Osteocyte (in vitro differentiated cells): ENCODE measurements around the gene TMEM114. TPM values are rescaled to one million over a fixed set of nuclear protein-coding genes. Genes with fewer than 3 reads are reported as not detected.
A peak's percentile ranks its signal among the peaks of the same experiment; 100 is the strongest.

Experiments used
- DNase-seq: peaks from one replicate; pipeline ENCODE4 v3.0.0; 2021; ENCODE audit warnings: mixed read lengths; ENCODE audit not compliant: unreplicated experiment; ENCODE audit errors: extremely low spot score
- H3K27ac Mint-ChIP-seq: one replicate; pipeline ENCODE4 v1.8.0; 2021; ENCODE audit warnings: mild to moderate bottlenecking, mixed read lengths; ENCODE audit not compliant: unreplicated experiment
- H3K27me3 Mint-ChIP-seq: one replicate; pipeline ENCODE4 v1.8.0; 2021; ENCODE audit warnings: mixed read lengths; ENCODE audit not compliant: unreplicated experiment
- H3K36me3 Mint-ChIP-seq: one replicate; pipeline ENCODE4 v1.8.0; 2021; ENCODE audit warnings: mixed read lengths; ENCODE audit not compliant: unreplicated experiment
- H3K4me1 Mint-ChIP-seq: one replicate; pipeline ENCODE4 v1.8.0; 2021; ENCODE audit warnings: mixed read lengths; ENCODE audit not compliant: unreplicated experiment
- H3K4me3 Mint-ChIP-seq: one replicate; pipeline ENCODE4 v1.8.0; 2021; ENCODE audit warnings: mild to moderate bottlenecking, moderate library complexity, mixed read lengths; ENCODE audit not compliant: unreplicated experiment
- H3K9me3 Mint-ChIP-seq: one replicate; pipeline ENCODE4 v1.8.0; 2021; ENCODE audit warnings: mixed read lengths; ENCODE audit not compliant: unreplicated experiment
- CTCF ChIP-seq: fragments of 200-600 bp; sonication (generic); IDR thresholded peaks from 2 replicates; pipeline ENCODE4 v1.5.0; 2021; ENCODE audit warnings: antibody characterized with exemption, mild to moderate bottlenecking, moderate library complexity
- total RNA-seq: library from RNA; stranded (reverse); gene quantifications from 2 replicates; pipeline ENCODE4 v1.2.1, GENCODE V29; 2021

The TMEM114 gene
- total RNA-seq, 1 donor from 2014 or later = not detected

GRCh38 chr16:8569650-8570346 lies 20.5 kb downstream of the TMEM114 start:
- TF ChIP-seq CTCF = no peak
- Mint-ChIP-seq H3K36me3 (no peaks in the 10 kb centered on the region), H3K27me3 (no peaks in the 10 kb centered on the region), H3K9me3 (no peaks in the 10 kb centered on the region), H3K4me3 (no peak overlapping the region), H3K27ac (no peak overlapping the region), H3K4me1 (peaks cover 12% of the 10 kb centered on the region)
- no peak for DNase-seq

- TF ChIP-seq CTCF = no peak
- Mint-ChIP-seq H3K4me3 (no peak overlapping the region), H3K4me1 (peaks cover 12% of the 10 kb centered on the region), H3K27ac (no peak overlapping the region), H3K36me3 (no peaks in the 10 kb centered on the region), H3K27me3 (no peaks in the 10 kb centered on the region), H3K9me3 (no peaks in the 10 kb centered on the region)
- no peak for DNase-seq
These were observed 22.1 kb downstream of the TMEM114 start for GRCh38 chr16:8568231-8568617.

- H3K4me3 Mint-ChIP-seq = no peak overlapping the region
- H3K27me3 Mint-ChIP-seq = no peaks in the 10 kb centered on the region
- peak; percentile 98 for TF ChIP-seq CTCF
- peaks cover 11% of the 10 kb centered on the region for H3K4me1 Mint-ChIP-seq
- DNase-seq = peak; percentile 88
- no peak overlapping the region for H3K27ac Mint-ChIP-seq
- H3K9me3 Mint-ChIP-seq = no peaks in the 10 kb centered on the region
- H3K36me3 Mint-ChIP-seq = no peaks in the 10 kb centered on the region
These were observed 22.7 kb downstream of the TMEM114 start for GRCh38 chr16:8567355-8568230.

GRCh38 chr16:8565498-8565897 lies 24.8 kb downstream of the TMEM114 start:
- Mint-ChIP-seq H3K9me3 (no peaks in the 10 kb centered on the region), H3K4me3 (no peak overlapping the region), H3K36me3 (no peaks in the 10 kb centered on the region)

More at GRCh38 chr16:8565498-8565897, 24.8 kb downstream of the TMEM114 start:
- no peak overlapping the region for H3K27ac Mint-ChIP-seq
- no peak for DNase-seq
- no peaks in the 10 kb centered on the region for H3K27me3 Mint-ChIP-seq
- H3K4me1 Mint-ChIP-seq = peaks cover 2% of the 10 kb centered on the region
- no peak for TF ChIP-seq CTCF
